Suprapubic skin (tissue), 4 donors: ENCODE results near the gene TBPL1.
A peak's percentile ranks its signal among the peaks of the same experiment; 100 is the strongest.

Experiments
- POLR2A ChIP-seq, 2 donors: fragments of 450-650 bp; IDR thresholded peaks; one replicate each; pipeline ENCODE4 v1.6.1; 2017; ENCODE audit warnings: antibody characterized with exemption in 2 of 2, mild to moderate bottlenecking in 2 of 2, moderate library complexity in 2 of 2
- POLR2AphosphoS5 ChIP-seq, 3 donors: sonication (generic); formaldehyde crosslinking; IDR thresholded peaks; one replicate each; pipeline ENCODE4 v1.6.1; 2017; ENCODE audit warnings: antibody characterized with exemption in 3 of 3
- TF ChIP-seq, protein P1 (sequence below), 2 donors: fragments of 200-600 bp in 1 of 2; fragments of 450-650 bp in 1 of 2; sonication (generic) in 1 of 2; IDR thresholded peaks; one replicate each; pipeline ENCODE4 v1.5.1; 2016 to 2019; ENCODE audit warnings: antibody characterized with exemption in 2 of 2, mild to moderate bottlenecking in 1 of 2, moderate library complexity in 1 of 2

DNA sequence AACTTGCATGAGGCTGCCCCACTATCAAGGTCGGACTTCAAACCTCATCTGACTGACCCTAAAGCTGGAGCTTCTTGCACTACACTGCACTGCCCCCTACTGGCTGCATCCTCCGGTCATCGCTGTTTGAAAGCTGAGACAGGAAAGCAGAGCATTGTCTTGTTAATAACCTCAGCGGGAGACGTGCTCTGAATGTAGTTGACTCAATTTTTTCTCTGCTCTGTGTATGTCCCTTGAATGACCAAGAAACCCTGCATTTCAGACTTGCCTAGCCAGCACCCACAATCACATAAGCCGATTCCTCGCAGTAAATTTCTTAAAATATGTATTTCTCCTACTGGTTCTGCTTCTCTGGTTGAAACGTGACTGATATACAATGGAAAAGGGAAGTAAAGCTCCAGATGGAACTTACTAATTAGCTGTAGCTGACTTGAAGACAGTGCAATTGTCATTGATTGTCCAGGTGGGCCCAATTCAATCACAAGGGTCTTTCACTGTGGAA is 36.3 kb upstream of the TBPL1 start:
- TF ChIP-seq, protein P1, sequence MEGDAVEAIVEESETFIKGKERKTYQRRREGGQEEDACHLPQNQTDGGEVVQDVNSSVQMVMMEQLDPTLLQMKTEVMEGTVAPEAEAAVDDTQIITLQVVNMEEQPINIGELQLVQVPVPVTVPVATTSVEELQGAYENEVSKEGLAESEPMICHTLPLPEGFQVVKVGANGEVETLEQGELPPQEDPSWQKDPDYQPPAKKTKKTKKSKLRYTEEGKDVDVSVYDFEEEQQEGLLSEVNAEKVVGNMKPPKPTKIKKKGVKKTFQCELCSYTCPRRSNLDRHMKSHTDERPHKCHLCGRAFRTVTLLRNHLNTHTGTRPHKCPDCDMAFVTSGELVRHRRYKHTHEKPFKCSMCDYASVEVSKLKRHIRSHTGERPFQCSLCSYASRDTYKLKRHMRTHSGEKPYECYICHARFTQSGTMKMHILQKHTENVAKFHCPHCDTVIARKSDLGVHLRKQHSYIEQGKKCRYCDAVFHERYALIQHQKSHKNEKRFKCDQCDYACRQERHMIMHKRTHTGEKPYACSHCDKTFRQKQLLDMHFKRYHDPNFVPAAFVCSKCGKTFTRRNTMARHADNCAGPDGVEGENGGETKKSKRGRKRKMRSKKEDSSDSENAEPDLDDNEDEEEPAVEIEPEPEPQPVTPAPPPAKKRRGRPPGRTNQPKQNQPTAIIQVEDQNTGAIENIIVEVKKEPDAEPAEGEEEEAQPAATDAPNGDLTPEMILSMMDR (IDR thresholded peaks at IDR 0.05) = peak; percentile 80 to 83
- TF ChIP-seq POLR2A (IDR thresholded peaks at IDR 0.05) (no peak), POLR2AphosphoS5 (IDR thresholded peaks at IDR 0.05) (no peak)
